GM21717 (cell line): ENCODE data around the gene CNKSR3.

Experiments used
- ATAC-seq: cut with Tn5 transposase; IDR thresholded peaks from one replicate; pipeline ENCODE4 v1.9.1; 2021; ENCODE audit warnings: mild to moderate bottlenecking, moderate library complexity; ENCODE audit not compliant: unreplicated experiment

Gene CNKSR3

GRCh38 chr6:154428897-154429296 lies 81.6 kb downstream of the CNKSR3 start:
- no peak for ATAC-seq

- ATAC-seq: no peak
Observed at GRCh38 chr6:154427446-154427845, 83.0 kb downstream of the CNKSR3 start.

GRCh38 chr6:154426997-154427396 lies 83.5 kb downstream of the CNKSR3 start:
- ATAC-seq: no peak

GRCh38 chr6:154425034-154425433 lies 85.5 kb downstream of the CNKSR3 start:
- no peak for ATAC-seq

- no peak for ATAC-seq
Observed at GRCh38 chr6:154414021-154414813, 96.3 kb downstream of the CNKSR3 start.

GRCh38 chr6:154412106-154412820 lies 98.2 kb downstream of the CNKSR3 start:
- ATAC-seq: no peak

GRCh38 chr6:154411076-154411475 lies 99.4 kb downstream of the CNKSR3 start:
- ATAC-seq: no peak

GRCh38 chr6:154410619-154411072 lies 99.8 kb downstream of the CNKSR3 start:
- ATAC-seq: peak; percentile 82

- ATAC-seq: no peak
Observed at GRCh38 chr6:154408891-154409500, 101.5 kb downstream of the CNKSR3 start.

GRCh38 chr6:154407440-154407839 lies 103.0 kb downstream of the CNKSR3 start:
- ATAC-seq: no peak

GRCh38 chr6:154406869-154407268 lies 103.6 kb downstream of the CNKSR3 start:
- no peak for ATAC-seq

GRCh38 chr6:154406301-154406700 lies 104.2 kb downstream of the CNKSR3 start:
- no peak for ATAC-seq

GRCh38 chr6:154404791-154405400 lies 105.6 kb downstream of the CNKSR3 start:
- peak; percentile 51 for ATAC-seq

- no peak for ATAC-seq
Observed at GRCh38 chr6:154403788-154404187, 106.7 kb downstream of the CNKSR3 start.

- ATAC-seq: peak; percentile 33
Observed at GRCh38 chr6:154402081-154402780, 108.3 kb downstream of the CNKSR3 start.

GRCh38 chr6:154399097-154399496 lies 111.4 kb downstream of the CNKSR3 start:
- no peak for ATAC-seq

GRCh38 chr6:154397491-154398195 lies 112.8 kb downstream of the CNKSR3 start:
- ATAC-seq: no peak

GRCh38 chr6:154395878-154396277 lies 114.6 kb downstream of the CNKSR3 start:
- no peak for ATAC-seq

GRCh38 chr6:154395316-154395715 lies 115.2 kb downstream of the CNKSR3 start:
- no peak for ATAC-seq

GRCh38 chr6:154394571-154394970 lies 115.9 kb downstream of the CNKSR3 start:
- no peak for ATAC-seq
